ENCODE results near the gene LY6G6D. TPM values are rescaled to one million over a fixed set of nuclear protein-coding genes. Genes with fewer than 3 reads are reported as not detected.
A peak's percentile ranks its signal among the peaks of the same experiment; 100 is the strongest.

The LY6G6D gene
- total and polyA plus RNA-seq, 2 of the 13 experiments (the other 11 are each of a cell fraction or from before 2014, with no cell fraction given): not detected

GRCh38 chr6:31736768-31737314, 21.7 kb downstream of the LY6G6D start (continued):
- TF ChIP-seq TOE1 (CRISPR knock-in tag; IDR thresholded peaks at IDR 0.05) (no peak), SNAPC4 (CRISPR knock-in tag; IDR thresholded peaks at IDR 0.05) (no peak), ZNF709 (CRISPR knock-in tag; IDR thresholded peaks at IDR 0.05) (0 out of 2 replicates have a peak, but pooled peaks have one; percentile 18), MNT (IDR thresholded peaks at IDR 0.05) (no peak), GMEB2 (CRISPR knock-in tag; IDR thresholded peaks at IDR 0.05; ENCODE audit: low read depth) (0 out of 2 replicates have a peak, but pooled peaks have one; percentile 15), E2F2 (CRISPR knock-in tag; IDR thresholded peaks at IDR 0.05; ENCODE audit: borderline replicate concordance) (no peak), SRY (CRISPR knock-in tag; IDR thresholded peaks at IDR 0.05) (peak; percentile 11; the same call in 1 of the 2 replicates), ZSCAN25 (CRISPR knock-in tag; IDR thresholded peaks at IDR 0.05) (0 out of 2 replicates have a peak, but pooled peaks have one; percentile 69), ZBTB49 (CRISPR knock-in tag; IDR thresholded peaks at IDR 0.05; ENCODE audit: borderline replicate concordance) (peak; percentile 42; the same call in 1 of the 2 replicates), TBX3 (IDR thresholded peaks at IDR 0.05; ENCODE audit: borderline replicate concordance) (no peak), ZNF205 (CRISPR knock-in tag; IDR thresholded peaks at IDR 0.05) (no peak), HNRNPK (IDR thresholded peaks at IDR 0.05; ENCODE audit: low read depth, low read length, poor library complexity, severe bottlenecking) (no peak)
- TF ChIP-seq, protein P1, sequence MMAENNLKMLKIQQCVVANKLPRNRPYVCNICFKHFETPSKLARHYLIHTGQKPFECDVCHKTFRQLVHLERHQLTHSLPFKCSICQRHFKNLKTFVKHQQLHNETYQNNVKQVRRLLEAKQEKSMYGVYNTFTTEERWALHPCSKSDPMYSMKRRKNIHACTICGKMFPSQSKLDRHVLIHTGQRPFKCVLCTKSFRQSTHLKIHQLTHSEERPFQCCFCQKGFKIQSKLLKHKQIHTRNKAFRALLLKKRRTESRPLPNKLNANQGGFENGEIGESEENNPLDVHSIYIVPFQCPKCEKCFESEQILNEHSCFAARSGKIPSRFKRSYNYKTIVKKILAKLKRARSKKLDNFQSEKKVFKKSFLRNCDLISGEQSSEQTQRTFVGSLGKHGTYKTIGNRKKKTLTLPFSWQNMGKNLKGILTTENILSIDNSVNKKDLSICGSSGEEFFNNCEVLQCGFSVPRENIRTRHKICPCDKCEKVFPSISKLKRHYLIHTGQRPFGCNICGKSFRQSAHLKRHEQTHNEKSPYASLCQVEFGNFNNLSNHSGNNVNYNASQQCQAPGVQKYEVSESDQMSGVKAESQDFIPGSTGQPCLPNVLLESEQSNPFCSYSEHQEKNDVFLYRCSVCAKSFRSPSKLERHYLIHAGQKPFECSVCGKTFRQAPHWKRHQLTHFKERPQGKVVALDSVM (CRISPR knock-in tag; IDR thresholded peaks at IDR 0.05): peak; percentile 33; the same call in 1 of the 2 replicates

Data from HepG2 (cell line).